K562 (cell line): ENCODE results near the gene MAD1L1. TPM values are rescaled to one million over a fixed set of nuclear protein-coding genes. Genes with fewer than 3 reads are reported as not detected.

Experiments
- C11orf30 ChIP-seq: fragments of 450-650 bp; IDR thresholded peaks from 2 replicates; pipeline ENCODE4 v1.6.1; 2016; ENCODE audit warnings: low read depth, mild to moderate bottlenecking
- DACH1 ChIP-seq: fragments of 450-650 bp; IDR thresholded peaks from 2 replicates; pipeline ENCODE4 v1.6.1; 2018; ENCODE audit not compliant: partially characterized antibody
- DNMT1 ChIP-seq: fragments of 450-650 bp; IDR thresholded peaks from 2 replicates; pipeline ENCODE4 v1.6.1; 2016; ENCODE audit warnings: antibody characterized with exemption, mild to moderate bottlenecking
- ELF2 ChIP-seq: fragments of 250-450 bp; sonication (Bioruptor Pico); IDR thresholded peaks from 2 replicates; pipeline ENCODE4 v1.5.0; 2021; ENCODE audit warnings: mild to moderate bottlenecking
- ELF4 ChIP-seq: fragments of 450-650 bp; formaldehyde crosslinking; IDR thresholded peaks from 2 replicates; pipeline ENCODE4 v1.4.0; 2022; ENCODE audit warnings: missing genetic modification characterization
- HDAC1 ChIP-seq, 2 experiments: fragments of 450-650 bp; IDR thresholded peaks; 2 replicates each; pipeline ENCODE4 v1.6.1; 2016 to 2017; ENCODE audit warnings: inconsistent platforms in 1 of 2, mild to moderate bottlenecking in 1 of 2, moderate library complexity in 1 of 2
- HLTF ChIP-seq: fragments of 450-650 bp; IDR thresholded peaks from 2 replicates; pipeline ENCODE4 v1.6.1; 2016
- HMGXB4 ChIP-seq: sonication (generic); formaldehyde crosslinking; IDR thresholded peaks from 2 replicates; pipeline ENCODE4 v1.8.1; 2023; ENCODE audit warnings: mild to moderate bottlenecking, missing genetic modification reagents
- JUNB ChIP-seq: fragments of 450-650 bp; formaldehyde crosslinking; conservative IDR thresholded peaks from 2 replicates; pipeline ENCODE4 v1.4.0; 2020; ENCODE audit warnings: mild to moderate bottlenecking
- NR0B1 ChIP-seq: fragments of 450-650 bp; IDR thresholded peaks from one replicate; pipeline ENCODE4 v1.6.1; 2018; ENCODE audit warnings: mild to moderate bottlenecking, moderate library complexity; ENCODE audit not compliant: partially characterized antibody
- PREB ChIP-seq: sonication (generic); formaldehyde crosslinking; IDR thresholded peaks from 2 replicates; pipeline ENCODE4 v1.8.1; 2023; ENCODE audit warnings: mild to moderate bottlenecking, missing genetic modification reagents
- PYGO2 ChIP-seq: fragments of 450-650 bp; IDR thresholded peaks from 2 replicates; pipeline ENCODE4 v1.6.1; 2016; ENCODE audit warnings: mild to moderate bottlenecking, missing genetic modification characterization, moderate library complexity, missing compliant biosample characterization
- SOX6 ChIP-seq: fragments of 450-650 bp; IDR thresholded peaks from 2 replicates; pipeline ENCODE4 v1.6.1; 2014; ENCODE audit warnings: mild to moderate bottlenecking
- UBTF ChIP-seq, 2 experiments: IDR thresholded peaks; 2 replicates each; pipeline ENCODE4 v1.6.1; 2012; ENCODE audit warnings: improper control_type of control experiment in 2 of 2, low read depth in 2 of 2, low read length in 2 of 2, borderline replicate concordance in 1 of 2
- ZNF197 ChIP-seq: fragments of 200-800 bp; sonication (Bioruptor generic); IDR thresholded peaks from 2 replicates; pipeline ENCODE4 v1.6.1; 2016; ENCODE audit warnings: low read depth, missing genetic modification characterization, missing compliant biosample characterization
- ZNF449 ChIP-seq: fragments of 250-450 bp; sonication (Bioruptor Pico); IDR thresholded peaks from 2 replicates; pipeline ENCODE4 v1.8.0; 2022; ENCODE audit warnings: moderate library complexity, mild to moderate bottlenecking, inconsistent platforms
- ZNF639 ChIP-seq, 2 experiments: fragments of 200-800 bp in 1 of 2; sonication (Bioruptor generic) in 1 of 2; sonication (generic) in 1 of 2; formaldehyde crosslinking in 1 of 2; IDR thresholded peaks in 1 of 2; conservative IDR thresholded peaks in 1 of 2; 2 replicates each; pipeline versions ENCODE4 v1.5.0 to v1.6.1; 2016 to 2020; ENCODE audit warnings: missing compliant biosample characterization in 1 of 2, missing genetic modification characterization in 1 of 2, missing genetic modification reagents in 1 of 2
- ZZZ3 ChIP-seq: fragments of 450-650 bp; IDR thresholded peaks from 2 replicates; pipeline ENCODE4 v1.6.1; 2016; ENCODE audit warnings: antibody characterized with exemption, mild to moderate bottlenecking, moderate library complexity
- polyA plus RNA-seq, 8 experiments: library from polyadenylated mRNA; depleted of rRNA in 4 of 8; stranded (reverse) in 5 of 8; unstranded in 3 of 8; fragments of >200 nt; fragmentation: Nextera tagmentation in 2 of 8; fragmentation: Illumina TruSeq in 1 of 8; extraction: Ambion mirVana in 2 of 8; extraction: Trizol in 1 of 8; gene quantifications; 2 replicates each; pipeline versions ENCODE4 v1.2.1 to v1.2.3, GENCODE V29; 2011 to 2014; ENCODE audit warnings: inconsistent platforms in 1 of 8, missing spikeins in 1 of 8
- total RNA-seq, 7 experiments: library from RNA; depleted of rRNA in 6 of 7; stranded (reverse); fragments of >200 nt in 6 of 7; fragmentation: Illumina TruSeq in 2 of 7; extraction: Trizol in 2 of 7; gene quantifications; 2 replicates each; pipeline versions ENCODE4 v1.2.1 to v1.2.3, GENCODE V29; 2011 to 2021; ENCODE audit warnings: low replicate concordance in 1 of 7

The MAD1L1 gene
- total and polyA plus RNA-seq, 9 of the 15 experiments (the other 6 are each of a cell fraction or from before 2014, with no cell fraction given) = 1.7 to 89.7 (median 18.0) TPM

GRCh38 chr7:2109936-2110609 is 122.7 kb downstream of the MAD1L1 start (continued):
- TF ChIP-seq UBTF (IDR thresholded peaks at IDR 0.05; ENCODE audit: borderline replicate concordance in 1 of 2, low read depth in 2 of 2, low read length in 2 of 2) (no peak), C11orf30 (no peak), HDAC1 (IDR thresholded peaks at IDR 0.05) (peak in 1 of 2 experiments; percentile 73; a peak in 2 of 4 replicates), ZNF449 (peak; percentile 67; the same call in 1 of the 2 replicates), ELF4 (no peak), ELF2 (CRISPR knock-in tag) (no peak), DACH1 (no peak), ZZZ3 (no peak), DNMT1 (no peak), JUNB (no peak), SOX6 (peak; percentile 81), NR0B1 (no peak), PYGO2 (tag) (no peak), HMGXB4 (no peak), ZNF197 (CRISPR knock-in tag) (0 out of 2 replicates have a peak, but pooled peaks have one; percentile 50), ZNF639 (CRISPR knock-in tag; conservative IDR thresholded peaks at IDR 0.05 in 1 of 2, IDR thresholded peaks at IDR 0.05 in 1 of 2) (no peak; a peak in 2 of 4 replicates), HLTF (no peak), PREB (no peak)
